Stimulated activated CD4-positive, alpha-beta T cell treated with anti-CD3 and anti-CD28 coated beads, Interleukin-15, amount 100 ng/mL, for 1 hour (primary cell): Measurements from ENCODE around the gene PLEKHM2.

Experiments
- DNase-seq, 2 donors: peaks; one replicate each; pipeline ENCODE4 v3.0.0-alpha.2; 2020; ENCODE audit warnings: low read depth in 1 of 2, low spot score in 1 of 2

Gene PLEKHM2

DNA sequence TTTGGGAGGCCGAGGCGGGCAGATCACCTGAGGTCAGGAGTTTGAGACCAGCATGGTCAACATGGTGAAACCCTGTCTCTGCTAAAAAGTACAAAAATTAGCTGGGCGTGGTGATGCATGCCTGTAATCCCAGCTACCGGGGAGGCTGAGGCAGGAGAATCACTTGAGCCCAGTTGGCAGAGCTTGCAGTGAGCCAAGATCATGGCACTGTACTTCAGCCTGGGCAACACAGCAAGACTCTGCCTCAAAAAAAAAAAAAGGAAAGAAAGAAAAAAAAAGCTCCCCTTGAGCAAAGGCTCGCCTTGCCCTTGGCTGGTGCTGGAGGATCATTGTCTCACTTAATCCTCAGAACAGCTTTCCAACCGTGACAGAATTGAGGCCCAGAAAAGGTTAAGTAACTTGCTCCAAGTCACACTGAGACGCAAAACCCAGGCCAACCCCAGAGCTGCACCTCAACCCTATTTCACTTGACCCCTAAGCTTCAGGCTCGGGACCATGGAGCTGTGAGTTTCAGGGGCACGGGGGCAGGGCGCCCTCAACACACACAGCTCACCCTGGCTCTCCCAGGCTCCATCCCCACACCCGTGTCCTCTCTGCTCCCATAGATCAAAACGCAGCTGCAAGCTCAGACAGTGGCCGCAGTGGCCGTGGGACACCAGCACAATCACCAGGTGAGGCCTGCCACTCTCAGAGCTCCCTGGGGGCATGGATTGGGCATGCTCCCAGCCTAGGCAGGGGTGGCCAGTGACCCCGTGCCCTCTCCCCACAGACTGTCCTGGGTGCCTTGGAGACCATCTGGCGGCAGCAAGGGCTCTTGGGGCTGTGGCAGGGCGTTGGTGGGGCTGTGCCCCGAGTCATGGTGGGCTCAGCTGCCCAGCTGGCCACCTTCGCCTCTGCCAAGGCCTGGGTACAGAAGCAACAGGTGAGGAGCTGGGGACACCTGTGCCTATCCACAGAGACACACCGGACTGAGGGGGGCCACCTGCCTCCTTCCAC is 53.5 kb downstream of the PLEKHM2 start:
- no peak for DNase-seq

DNA sequence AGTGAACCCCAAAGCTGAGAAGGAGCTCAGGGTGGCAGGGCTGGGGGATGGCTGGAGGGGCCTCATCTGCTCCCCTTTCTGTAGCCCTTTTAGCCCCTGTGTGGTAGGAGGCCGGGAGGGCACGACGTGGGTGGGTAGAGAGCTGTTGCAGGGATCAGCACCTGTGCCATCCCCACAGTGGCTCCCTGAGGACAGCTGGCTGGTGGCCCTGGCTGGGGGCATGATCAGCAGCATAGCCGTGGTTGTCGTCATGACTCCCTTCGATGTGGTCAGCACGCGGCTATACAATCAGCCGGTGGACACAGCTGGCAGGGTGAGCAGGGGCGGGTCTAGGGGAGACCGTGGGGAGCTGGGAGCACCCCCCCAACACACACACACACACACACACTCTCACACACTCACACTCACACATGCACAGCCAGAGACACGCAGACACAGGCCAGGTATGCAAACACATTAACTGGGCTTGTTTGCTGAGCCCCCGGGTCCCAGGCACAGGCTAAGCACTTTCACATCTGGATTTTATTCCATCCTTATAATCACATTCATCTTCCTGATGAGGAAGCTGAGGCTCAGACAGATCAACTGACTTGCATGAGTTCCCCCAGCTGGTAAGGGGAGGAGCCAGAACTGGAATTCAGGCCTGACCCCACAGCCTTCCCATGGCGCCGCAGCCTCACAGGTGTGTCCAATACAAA is 54.4 kb downstream of the PLEKHM2 start:
- DNase-seq: no peak

DNA sequence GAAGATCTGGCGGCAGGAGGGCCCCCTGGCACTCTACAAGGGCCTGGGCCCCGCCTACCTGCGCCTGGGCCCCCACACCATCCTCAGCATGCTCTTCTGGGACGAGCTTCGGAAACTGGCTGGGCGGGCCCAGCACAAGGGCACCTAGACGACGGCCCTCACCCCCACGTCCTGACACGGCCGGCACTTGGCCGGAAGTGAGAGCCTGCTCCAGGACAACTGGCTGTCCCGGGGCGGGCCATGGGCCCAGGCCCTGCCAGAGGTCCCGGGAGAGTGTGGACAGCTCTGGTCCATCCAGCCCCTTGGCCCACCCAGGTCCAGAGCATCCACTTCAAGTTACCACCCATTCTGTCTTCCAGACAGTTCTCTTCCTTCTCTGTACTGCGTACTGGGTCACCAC is 55.1 kb downstream of the PLEKHM2 start:
- DNase-seq: no peak

DNA sequence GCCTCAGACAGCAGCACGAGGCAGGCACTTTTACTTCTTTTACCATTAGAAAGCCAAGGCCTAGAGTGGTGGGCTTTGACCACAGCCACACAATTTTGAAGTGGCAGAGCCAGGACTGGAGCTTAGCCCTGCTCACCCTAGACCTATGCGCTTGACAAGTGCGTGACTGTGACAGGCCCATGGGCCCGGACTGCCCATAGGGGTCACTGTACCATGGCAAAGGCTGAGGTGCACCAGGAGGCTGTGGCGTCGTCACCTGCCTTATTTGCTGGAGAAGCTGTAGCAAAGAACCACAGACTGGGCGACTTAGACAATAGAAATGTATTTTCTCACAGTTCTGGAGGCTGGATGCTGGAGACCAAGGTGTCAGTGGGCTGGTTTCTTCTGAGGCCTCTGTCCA is 55.6 kb downstream of the PLEKHM2 start:
- DNase-seq: no peak

DNA sequence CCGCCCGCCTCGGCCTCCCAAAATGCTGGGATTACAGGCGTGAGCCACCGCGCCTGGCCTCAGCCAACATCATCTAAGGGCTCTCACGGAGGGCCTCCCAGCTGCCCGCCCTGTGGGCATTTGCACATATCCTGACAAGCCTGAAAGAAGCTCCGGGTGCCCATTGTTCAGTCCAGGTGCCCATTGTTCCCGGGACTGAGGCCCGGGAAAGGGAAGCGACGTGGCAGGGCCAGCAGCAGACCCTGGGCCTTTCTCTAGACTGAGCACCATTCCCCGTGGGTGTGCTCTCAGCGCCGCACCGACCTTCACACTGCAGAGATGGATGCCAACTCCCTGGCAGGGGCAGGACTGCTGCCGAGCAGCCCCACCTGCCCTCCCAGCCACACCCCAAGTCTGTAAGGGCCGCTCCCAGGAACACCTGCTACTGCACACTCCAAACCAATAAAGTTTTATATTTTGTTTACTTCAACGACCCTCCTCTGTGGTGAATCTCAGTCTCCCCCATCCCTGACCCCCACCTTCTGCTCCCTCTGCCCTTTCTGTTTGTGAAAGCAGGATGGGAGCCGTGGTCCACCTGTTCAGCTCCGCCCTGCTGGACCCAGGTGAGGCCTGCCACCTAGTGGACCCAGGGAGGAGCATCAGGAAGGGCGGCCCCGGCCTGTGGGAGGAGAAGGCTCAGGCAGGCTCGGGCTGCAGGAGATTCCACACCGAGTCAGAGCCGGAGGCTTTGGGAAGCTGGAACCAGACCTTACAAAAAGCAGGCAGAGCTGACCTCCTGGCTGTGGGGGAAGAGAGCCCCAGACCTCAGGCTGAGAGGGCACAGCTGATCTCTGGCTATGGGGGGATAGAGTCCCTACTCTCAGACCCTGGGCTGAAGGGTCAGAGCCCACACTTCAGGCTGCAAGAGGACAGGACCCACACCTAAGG is 57.1 kb downstream of the PLEKHM2 start:
- DNase-seq: peak; percentile 31 to 51

DNA sequence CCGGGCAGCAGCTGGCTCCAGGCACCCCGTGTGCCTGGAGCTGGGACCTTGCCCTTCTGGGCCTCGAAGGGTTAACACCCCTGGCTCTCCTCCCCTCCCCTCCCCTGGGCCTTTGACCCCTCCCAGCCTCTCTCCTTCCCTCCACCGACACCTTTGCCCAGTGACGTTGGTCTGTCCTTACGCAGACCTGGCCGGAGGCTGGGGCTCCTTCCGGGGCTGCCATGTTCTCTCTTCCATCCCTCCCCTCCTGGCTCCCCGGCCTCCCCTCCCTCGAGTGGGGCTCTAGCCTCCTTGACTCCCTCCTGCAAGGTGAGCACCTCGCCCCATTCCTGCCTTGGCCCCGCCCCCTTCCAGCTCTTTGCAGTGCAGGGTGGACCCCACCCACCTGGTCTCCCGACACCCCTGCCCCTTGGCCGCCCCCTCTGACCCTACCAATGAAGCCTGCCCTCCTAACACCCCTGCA is 58.2 kb downstream of the PLEKHM2 start, which contains the start of gene TMEM82:
TMEM82 (plus strand) TSS at position 161 of the 463 bp plus-strand sequence; CDS start at position 222, 61 bp downstream.
- DNase-seq: no peak

DNA sequence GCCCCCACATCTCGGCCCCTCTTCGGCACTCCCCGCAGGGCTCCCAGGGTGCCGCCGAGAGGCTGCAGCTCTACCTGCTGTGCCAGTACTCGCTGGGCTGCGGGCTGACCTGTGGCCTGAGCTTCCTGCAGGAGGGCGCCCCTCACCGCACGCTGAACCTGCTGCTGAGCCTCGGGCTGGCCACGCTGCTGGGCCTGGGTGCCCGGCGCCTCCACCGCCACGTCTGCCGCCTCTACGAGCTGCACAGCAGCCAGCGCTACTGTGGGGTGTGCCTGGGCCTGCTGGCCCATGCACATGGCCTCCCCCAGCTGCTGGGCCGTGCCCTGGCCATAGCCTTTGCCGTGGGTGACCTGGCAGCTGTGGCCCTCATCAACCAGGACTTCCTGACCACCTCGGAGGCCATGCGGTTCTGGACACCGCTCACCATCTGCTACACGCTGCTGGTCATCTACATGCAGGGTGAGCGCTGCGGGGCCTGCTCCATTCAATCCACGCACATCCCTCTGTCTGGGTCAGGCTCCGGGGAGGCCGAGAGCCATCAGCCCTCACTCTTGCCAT is 60.1 kb downstream of the PLEKHM2 start:
- no peak for DNase-seq

DNA sequence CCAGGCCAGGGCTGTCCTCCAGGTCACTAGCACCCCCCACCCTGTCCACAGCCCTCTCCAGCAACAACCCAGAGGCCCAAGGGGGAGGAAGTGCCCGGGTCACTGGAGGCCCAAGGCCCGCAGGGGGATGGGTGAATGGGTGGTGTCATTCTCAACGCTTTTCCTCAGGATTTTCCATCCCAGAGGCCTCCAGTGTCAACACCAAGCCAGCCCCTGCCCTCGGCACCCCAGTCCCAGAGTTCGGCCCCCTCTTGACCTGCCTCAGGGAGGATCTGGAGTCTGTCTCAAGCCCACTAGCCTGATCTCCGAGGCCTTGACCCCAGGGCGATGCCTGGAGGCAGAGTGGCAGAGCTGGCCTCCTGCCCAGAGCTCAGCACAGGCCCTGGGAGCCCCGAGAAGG is 63.3 kb downstream of the PLEKHM2 start:
- no peak for DNase-seq

DNA sequence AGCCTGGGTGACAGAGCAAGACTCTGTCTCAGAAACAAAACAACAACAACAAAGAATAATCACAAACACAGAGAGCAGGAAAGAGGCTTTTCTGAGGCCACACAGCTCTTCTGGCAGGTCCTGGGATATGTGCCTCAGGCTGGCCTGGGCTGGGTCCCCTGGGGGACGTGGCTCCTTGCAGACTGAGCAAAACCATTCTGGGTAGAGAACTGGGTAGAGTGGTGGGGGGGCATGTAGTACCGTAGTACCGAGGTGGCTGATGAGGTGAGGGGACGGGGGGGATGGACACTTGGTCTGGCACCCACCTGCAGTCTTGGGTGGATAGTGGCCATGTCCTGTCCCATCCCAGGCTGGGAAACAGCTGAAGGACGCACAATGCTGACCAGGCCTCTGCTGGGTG is 64.1 kb downstream of the PLEKHM2 start:
- no peak for DNase-seq

DNA sequence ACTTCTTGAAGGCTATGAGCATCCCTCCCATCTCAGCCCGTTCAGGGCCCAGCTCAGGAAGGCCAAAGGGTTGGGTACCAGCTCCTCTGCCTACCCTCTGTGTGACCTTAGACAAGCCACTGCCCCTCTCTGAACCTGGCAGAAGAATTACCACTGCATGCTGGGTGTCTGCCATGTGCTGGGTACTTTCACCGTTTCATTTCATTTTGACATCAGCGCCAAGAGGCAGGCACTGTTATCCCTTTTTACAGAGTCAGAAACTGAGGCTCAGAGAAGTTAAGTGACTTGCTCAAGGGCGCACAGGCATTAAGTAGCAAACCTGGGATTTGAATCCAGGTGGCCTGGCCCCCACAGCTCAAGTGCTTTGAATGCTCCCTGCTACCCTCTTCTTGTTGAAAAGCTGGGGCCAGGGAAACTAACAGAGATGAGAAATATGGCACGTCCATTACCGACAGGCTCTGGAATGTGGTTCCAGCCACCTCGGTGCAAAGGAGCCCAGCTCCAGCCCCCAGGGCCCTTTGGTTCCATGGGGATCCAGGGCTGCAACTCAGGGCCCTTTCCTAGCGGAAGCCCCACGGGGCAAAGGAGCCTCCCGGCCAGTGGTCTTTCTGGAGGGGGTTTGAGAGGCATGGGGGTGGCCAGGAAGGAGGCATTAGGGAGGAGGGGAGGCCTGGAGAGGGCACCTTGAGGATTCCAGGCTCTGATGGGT is 64.7 kb downstream of the PLEKHM2 start:
- DNase-seq: no peak

DNA sequence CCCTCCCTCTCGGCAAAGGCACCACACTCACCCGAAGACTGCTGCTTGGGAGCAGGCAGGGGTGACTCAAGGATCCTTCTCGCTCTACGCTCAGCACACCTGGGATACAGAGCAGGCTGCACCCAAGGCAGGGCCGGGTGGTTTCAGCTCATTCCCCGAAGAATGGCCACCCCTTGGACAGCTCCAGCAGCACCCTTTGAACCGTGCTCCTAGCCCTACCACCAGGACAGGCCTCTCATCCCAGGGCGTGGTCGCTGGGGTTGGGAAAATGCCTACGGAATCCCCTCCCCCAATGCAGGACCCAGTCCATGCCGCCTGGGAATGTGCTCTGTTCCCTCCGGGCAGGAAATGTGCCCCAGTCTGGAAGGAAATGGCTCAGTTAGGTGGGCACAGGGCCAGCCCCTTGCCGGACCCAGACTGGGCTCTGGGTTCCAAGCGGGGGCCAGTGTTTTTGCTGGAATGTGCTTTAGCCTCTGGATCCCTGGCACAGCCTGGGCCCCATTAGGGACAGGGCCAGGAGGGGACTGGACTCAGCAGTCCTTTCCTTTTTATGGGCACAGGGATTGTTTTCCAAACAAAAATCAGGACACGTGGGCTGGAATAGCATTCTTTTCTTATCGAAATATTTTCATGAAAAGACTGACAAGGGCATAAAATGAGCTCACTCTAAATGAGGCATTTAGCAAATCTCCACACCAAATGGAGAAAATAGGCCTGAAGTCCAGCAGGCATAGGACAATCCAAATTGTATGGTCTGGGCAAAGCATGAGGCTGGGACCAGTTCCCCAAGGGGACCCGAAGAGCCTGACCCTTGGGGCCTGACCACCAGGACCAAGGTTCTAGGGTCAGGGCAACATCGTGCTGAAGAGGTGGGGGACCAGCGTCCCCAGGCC is 65.5 kb downstream of the PLEKHM2 start:
- no peak for DNase-seq

DNA sequence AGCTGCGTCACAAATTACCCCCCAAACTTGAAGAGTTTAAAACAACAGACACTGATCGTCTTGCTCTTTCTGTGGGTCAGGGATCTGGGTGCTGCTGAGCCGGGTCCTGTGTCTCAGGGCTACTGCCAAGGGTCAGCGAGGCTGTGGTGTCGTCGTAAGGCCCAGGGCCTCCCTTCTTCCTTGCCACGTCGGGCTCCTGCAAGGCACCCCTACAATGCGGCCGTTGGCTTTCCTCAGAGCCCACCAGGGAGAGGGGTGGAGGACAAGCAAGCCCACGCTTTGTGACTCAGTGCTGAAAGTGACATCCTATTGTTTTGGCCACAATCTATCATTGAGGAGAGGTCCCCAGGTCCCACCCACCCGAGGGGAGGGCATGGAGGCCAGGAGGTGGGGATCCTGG is 66.8 kb downstream of the PLEKHM2 start:
- DNase-seq: no peak

DNA sequence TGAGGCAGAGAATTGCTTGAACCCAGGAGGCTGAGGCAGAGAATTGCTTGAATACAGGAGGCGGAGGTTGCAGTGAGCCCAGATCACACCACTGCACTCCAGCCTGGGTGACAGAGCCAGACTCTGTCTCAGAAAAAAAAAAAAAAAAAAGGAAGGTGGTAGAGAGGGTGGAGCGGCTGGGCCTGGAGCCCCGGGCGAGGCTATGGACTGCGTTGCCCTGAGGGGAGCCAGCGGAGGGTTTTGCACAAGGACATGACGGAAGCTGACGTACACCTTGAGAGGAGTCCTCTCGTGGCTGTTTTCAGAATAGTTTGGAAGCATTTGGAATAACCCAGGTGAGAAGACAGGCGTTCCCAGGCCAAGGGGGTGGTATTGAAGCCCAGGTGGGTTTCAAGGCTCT is 67.6 kb downstream of the PLEKHM2 start:
- no peak for DNase-seq

DNA sequence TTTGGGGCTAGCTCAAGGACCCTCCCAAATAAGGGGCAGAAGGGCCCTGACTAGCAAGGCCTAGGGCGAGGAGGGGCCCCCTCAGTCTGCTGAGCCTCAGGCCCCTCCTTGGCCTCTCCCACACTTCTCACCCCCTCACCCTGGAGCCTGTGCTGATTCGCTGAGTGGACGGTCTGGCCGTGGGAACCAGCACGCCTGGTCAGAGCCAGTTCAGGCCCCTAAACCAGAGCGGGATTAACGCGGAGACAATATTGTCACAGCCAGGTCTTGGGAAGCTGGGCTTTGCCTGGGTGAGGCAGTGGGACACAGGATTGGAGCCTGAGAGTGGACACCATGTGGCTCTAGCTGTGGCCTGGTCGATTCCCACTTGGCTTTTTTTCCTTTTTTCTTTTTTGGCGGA is 69.7 kb downstream of the PLEKHM2 start:
- DNase-seq: no peak

DNA sequence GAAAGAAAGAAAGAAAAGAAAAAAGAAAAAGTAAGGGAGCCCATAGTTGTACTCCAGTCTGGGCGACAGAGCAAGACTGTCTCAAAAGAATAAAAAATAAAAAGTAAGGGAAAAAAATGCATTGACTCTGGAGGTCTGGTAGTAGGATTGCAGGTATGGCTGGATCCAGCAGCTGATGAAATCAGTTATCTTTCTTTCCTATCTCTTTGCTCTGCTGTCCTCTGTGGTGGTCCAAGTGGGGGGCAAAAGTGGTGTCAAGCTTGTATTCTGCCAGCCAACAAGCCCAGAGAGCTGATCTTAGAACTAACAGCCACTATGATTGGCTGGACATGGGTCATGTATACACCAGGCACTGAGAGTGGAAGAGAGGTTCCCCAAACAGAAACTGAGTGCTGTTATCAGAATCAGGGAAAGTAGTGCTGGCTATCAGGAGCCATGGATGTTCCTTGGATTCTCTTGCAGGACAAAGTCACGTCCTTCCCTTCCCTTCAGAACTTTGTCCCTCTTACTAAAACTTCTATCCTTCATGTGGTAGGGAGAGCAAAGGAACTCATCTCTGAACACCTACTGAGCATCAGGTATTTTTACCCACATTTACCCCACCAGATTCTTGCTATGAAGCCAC is 71.0 kb downstream of the PLEKHM2 start:
- DNase-seq: no peak

DNA sequence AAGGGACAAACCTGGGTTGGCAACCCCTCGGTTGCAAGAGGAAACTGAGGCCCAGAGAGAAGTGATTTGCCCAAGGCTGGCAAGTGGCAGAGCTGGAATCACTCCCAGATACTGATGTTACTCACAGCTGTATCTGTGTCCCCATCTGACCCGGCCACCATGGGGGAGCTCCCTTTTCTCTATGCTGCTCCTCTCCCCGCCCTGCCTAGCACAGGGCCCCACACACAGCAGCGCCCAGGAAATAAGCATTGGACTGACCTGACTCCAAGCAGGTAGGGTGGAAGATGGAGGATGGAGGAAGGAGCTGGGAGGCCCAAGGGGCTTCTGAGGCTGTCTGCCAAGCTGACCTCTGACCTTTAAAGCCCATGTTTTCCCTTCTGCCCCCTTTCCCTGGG is 71.5 kb downstream of the PLEKHM2 start:
- no peak for DNase-seq

DNA sequence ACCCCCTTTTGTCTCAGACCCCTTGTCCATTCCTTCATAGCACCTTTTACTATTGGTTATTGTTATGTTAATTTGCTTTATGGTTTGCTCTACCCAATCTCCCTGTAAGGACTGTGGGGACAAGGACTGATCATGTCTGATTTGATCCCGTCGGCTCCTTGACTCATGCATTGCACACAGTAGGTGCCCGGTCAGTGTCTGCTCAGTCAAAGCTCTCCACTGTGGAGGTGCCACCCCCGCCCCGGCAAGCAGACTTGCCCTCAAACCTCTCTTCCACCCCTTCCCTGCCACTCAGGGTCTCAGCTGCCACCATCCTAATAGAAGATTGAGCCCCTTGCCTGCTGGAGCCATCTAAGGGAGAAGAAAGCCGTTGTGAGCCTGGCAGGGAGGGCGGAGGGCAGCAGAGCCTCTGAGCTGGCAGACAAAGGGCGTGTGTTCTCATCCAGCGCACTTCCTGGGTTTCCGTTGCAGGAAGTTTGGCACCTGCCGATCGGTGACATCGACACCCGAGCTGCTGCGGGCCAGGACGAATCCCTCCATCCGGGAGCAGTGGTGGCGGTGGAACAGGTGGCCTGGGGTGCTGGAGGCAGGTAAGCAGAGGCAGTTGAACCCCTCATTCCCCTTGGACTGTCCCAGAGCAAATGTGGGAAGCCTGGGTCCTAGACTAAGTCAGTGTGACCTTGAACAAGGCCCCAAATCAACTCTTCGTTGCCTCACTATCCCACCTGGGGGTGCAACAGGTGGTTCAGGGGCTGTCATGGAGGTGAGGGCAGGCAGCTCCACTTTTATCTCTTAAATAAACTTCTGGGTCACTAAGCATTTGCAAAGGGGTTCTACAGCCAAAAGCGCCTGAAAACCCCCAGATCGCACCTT is 72.3 kb downstream of the PLEKHM2 start:
- no peak for DNase-seq
